DND-41 (cell line): Measurements from ENCODE around the gene DIS3L2.
A peak's percentile ranks its signal among the peaks of the same experiment; 100 is the strongest.

Experiments
- ATAC-seq: fragments of 200-7000 bp; cut with Tn5 transposase; 3 replicates; pipeline ENCODE4 v1.9.1; 2021; ENCODE audit warnings: low read depth; ENCODE audit not compliant: insufficient read depth
- DNase-seq: peaks from one replicate; pipeline ENCODE4 v3.0.0-alpha.2; 2020
- H2AFZ ChIP-seq: 2 replicates; pipeline ENCODE4 v1.6.0; 2012; ENCODE audit warnings: low read depth, low read length
- H3K27ac ChIP-seq: 2 replicates; pipeline ENCODE4 v1.5.1; 2012; ENCODE audit warnings: low read length, inconsistent platforms
- H3K27me3 ChIP-seq: fragments of 200-600 bp; sonication (generic); 2 replicates; pipeline ENCODE4 v1.6.0; 2012; ENCODE audit warnings: low read length, mild to moderate bottlenecking, inconsistent platforms; ENCODE audit not compliant: insufficient read depth, poor library complexity
- H3K36me3 ChIP-seq: 2 replicates; pipeline ENCODE4 v1.5.1; 2012; ENCODE audit warnings: low read length, inconsistent platforms; ENCODE audit not compliant: insufficient read depth
- H3K4me1 ChIP-seq: 2 replicates; pipeline ENCODE4 v1.5.1; 2012; ENCODE audit warnings: mild to moderate bottlenecking, low read length; ENCODE audit not compliant: insufficient read depth
- H3K4me2 ChIP-seq: 2 replicates; pipeline ENCODE4 v1.6.0; 2012; ENCODE audit warnings: mild to moderate bottlenecking, moderate library complexity, low read length, inconsistent platforms; ENCODE audit not compliant: insufficient read depth
- H3K4me3 ChIP-seq, 2 experiments: fragments of 200-600 bp in 1 of 2; shearing (Covaris generic) in 1 of 2; 2 replicates each; pipeline ENCODE4 v1.5.1; 2012 to 2016; ENCODE audit warnings: inconsistent platforms in 2 of 2, low read length in 2 of 2, mild to moderate bottlenecking in 2 of 2, low read depth in 1 of 2, moderate library complexity in 1 of 2
- H3K79me2 ChIP-seq: 2 replicates; pipeline ENCODE4 v1.6.0; 2012; ENCODE audit warnings: low read length, inconsistent platforms; ENCODE audit not compliant: insufficient read depth
- H3K9ac ChIP-seq: 2 replicates; pipeline ENCODE4 v1.6.0; 2012; ENCODE audit warnings: low read depth, mild to moderate bottlenecking, inconsistent platforms, low read length, moderate library complexity
- H3K9me3 ChIP-seq: 2 replicates; pipeline ENCODE4 v1.5.1; 2012; ENCODE audit warnings: low read length, moderate library complexity, mild to moderate bottlenecking, inconsistent platforms; ENCODE audit not compliant: insufficient read depth, severe bottlenecking
- H4K20me1 ChIP-seq: 2 replicates; pipeline ENCODE4 v1.6.0; 2012; ENCODE audit warnings: low read length; ENCODE audit not compliant: insufficient read depth
- EZH2 ChIP-seq: IDR thresholded peaks from 3 replicates; pipeline ENCODE4 v1.6.1; 2012; ENCODE audit warnings: borderline replicate concordance, low read depth, mild to moderate bottlenecking, moderate library complexity, low read length, inconsistent platforms; ENCODE audit not compliant: severe bottlenecking
- TF ChIP-seq, protein P1 (sequence below): IDR thresholded peaks from 2 replicates; pipeline ENCODE4 v1.5.1; 2012; ENCODE audit warnings: borderline replicate concordance, low read length, moderate library complexity, mild to moderate bottlenecking; ENCODE audit not compliant: poor library complexity, severe bottlenecking; ENCODE audit errors: extremely low read depth

DIS3L2 gene

GRCh38 chr2:232218778-232219495 lies 257.4 kb downstream of the DIS3L2 start:
- peak; percentile 38; the same call in 2 of the 3 replicates for ATAC-seq
- DNase-seq: no peak
- Histone ChIP-seq H4K20me1 (no peaks in the 10 kb centered on the region), H3K36me3 (peaks cover 7% of the 10 kb centered on the region; the same call in 1 of the 2 replicates), H3K9me3 (no peaks in the 10 kb centered on the region), H3K79me2 (no peaks in the 10 kb centered on the region), H3K4me1 (peaks cover 21% of the 10 kb centered on the region), H3K9ac (no peak overlapping the region), H3K27me3 (no peaks in the 10 kb centered on the region), H2AFZ (no peak overlapping the region), H3K27ac (peak overlapping the region; percentile 74), H3K4me3 (no peak overlapping the region), H3K4me2 (peak overlapping the region; percentile 18; the same call in 1 of the 2 replicates)
- TF ChIP-seq, protein P1, sequence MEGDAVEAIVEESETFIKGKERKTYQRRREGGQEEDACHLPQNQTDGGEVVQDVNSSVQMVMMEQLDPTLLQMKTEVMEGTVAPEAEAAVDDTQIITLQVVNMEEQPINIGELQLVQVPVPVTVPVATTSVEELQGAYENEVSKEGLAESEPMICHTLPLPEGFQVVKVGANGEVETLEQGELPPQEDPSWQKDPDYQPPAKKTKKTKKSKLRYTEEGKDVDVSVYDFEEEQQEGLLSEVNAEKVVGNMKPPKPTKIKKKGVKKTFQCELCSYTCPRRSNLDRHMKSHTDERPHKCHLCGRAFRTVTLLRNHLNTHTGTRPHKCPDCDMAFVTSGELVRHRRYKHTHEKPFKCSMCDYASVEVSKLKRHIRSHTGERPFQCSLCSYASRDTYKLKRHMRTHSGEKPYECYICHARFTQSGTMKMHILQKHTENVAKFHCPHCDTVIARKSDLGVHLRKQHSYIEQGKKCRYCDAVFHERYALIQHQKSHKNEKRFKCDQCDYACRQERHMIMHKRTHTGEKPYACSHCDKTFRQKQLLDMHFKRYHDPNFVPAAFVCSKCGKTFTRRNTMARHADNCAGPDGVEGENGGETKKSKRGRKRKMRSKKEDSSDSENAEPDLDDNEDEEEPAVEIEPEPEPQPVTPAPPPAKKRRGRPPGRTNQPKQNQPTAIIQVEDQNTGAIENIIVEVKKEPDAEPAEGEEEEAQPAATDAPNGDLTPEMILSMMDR: no peak
- TF ChIP-seq EZH2: no peak

- no peaks in the 10 kb centered on the region for H4K20me1 ChIP-seq
- H3K4me2 ChIP-seq: peak overlapping the region; percentile 18; the same call in 1 of the 2 replicates
- peaks cover 21% of the 10 kb centered on the region for H3K4me1 ChIP-seq
- ATAC-seq (peak; percentile 96), DNase-seq (peak; percentile 59)
- no peak overlapping the region for H3K9ac ChIP-seq
- peaks cover 7% of the 10 kb centered on the region; the same call in 1 of the 2 replicates for H3K36me3 ChIP-seq
- H2AFZ ChIP-seq: no peak overlapping the region
- H3K4me3 ChIP-seq: no peak overlapping the region
- no peaks in the 10 kb centered on the region for H3K27me3 ChIP-seq
- TF ChIP-seq EZH2: no peak
- TF ChIP-seq, protein P1: no peak
- no peaks in the 10 kb centered on the region for H3K9me3 ChIP-seq
- no peaks in the 10 kb centered on the region for H3K79me2 ChIP-seq
- peak overlapping the region; percentile 74 for H3K27ac ChIP-seq
Observed at GRCh38 chr2:232219496-232219870, 258.0 kb downstream of the DIS3L2 start.

DNA sequence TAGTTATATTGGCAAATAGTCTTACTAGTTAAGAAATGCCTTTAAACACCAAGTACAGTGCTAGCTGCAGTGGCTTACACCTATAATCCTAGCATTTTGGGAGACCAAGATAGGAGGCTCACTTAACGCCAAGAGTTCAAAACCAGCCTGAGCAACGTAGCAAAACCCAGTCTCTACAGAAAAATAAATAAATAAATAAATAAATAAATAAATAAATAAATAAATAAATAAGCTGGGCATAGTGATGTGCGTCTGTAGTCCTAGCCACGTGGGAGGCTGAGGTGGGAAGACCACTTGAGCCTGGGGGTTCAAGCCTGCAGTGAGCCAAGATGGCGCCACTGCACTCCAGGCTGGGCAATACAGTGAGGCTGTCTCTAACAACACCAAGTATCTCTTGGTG lies 258.4 kb downstream of the DIS3L2 start:
- Histone ChIP-seq H3K79me2 (no peaks in the 10 kb centered on the region), H3K4me3 (no peak overlapping the region), H3K4me2 (no peak overlapping the region), H4K20me1 (no peaks in the 10 kb centered on the region), H3K27ac (peak overlapping the region; percentile 74), H2AFZ (no peak overlapping the region), H3K9ac (no peak overlapping the region), H3K9me3 (no peaks in the 10 kb centered on the region), H3K36me3 (peaks cover 7% of the 10 kb centered on the region; the same call in 1 of the 2 replicates), H3K4me1 (peaks cover 21% of the 10 kb centered on the region), H3K27me3 (no peaks in the 10 kb centered on the region)
- peak; percentile 12; the same call in 1 of the 3 replicates for ATAC-seq
- TF ChIP-seq, protein P1: no peak
- TF ChIP-seq EZH2: no peak
- DNase-seq: no peak
